Stimulated activated CD4-positive, alpha-beta T cell treated with anti-CD3 and anti-CD28 coated beads, Interleukin-4, amount 100 ng/mL, for 1 hour (primary cell): ENCODE measurements around the gene TNS3.
"Not testable (repeated sequence)": the region's sequence is repeated elsewhere in the genome, so short reads cannot be mapped to it uniquely, and the experiment has no call there.

Source experiments
- DNase-seq: peaks from one replicate; pipeline ENCODE4 v3.0.0-alpha.2; 2020

The TNS3 gene

DNA sequence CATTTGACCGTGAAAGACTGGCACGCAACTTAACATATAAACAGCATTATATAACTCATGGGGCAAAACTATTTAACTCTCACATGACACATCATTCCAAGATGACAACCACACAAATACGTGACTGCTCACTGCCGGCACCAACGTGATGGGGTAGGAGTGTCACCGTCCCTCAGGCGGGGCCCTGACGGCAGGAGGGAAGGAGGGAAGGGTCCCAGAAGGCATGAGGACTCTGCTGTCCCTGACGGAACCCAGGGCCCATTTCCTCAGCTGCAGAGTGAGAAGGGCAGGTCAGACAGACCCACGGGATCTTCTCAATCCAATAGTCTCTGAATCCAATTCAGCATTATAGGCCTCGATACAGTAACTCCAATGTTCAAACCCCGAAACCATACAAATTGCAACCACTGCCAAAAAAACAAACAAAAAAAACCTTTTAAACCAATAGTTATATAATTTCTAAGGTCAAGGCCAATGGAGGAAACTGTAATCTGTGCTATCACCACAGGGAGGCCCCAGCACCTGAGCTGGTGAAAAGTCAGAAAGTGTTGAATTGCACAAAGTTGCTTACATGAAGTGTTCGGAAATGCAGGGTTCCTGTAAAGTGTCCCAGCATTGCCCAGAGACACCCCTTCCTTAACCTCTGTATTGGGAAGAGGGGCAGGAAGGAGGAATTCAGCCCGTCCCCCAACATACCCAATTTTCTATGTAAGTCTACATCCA, 137.4 kb downstream of the TNS3 start:
- DNase-seq = no peak

GRCh38 chr7:47443049-47443448, 138.9 kb downstream of the TNS3 start:
- DNase-seq = no peak

DNA sequence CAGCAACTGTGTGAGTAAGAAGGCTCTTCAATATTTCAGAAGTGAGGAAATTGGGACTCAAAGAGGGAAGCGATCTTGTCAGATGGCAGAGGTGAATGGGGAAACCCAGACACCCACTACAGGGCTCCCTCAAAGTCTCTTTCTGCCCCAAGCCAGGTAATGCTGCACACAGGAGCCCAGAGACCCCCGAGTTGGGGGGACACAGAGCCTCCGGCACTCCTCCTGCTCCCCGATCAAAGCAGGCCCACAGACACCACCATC, 139.4 kb downstream of the TNS3 start:
- DNase-seq = no peak

DNA sequence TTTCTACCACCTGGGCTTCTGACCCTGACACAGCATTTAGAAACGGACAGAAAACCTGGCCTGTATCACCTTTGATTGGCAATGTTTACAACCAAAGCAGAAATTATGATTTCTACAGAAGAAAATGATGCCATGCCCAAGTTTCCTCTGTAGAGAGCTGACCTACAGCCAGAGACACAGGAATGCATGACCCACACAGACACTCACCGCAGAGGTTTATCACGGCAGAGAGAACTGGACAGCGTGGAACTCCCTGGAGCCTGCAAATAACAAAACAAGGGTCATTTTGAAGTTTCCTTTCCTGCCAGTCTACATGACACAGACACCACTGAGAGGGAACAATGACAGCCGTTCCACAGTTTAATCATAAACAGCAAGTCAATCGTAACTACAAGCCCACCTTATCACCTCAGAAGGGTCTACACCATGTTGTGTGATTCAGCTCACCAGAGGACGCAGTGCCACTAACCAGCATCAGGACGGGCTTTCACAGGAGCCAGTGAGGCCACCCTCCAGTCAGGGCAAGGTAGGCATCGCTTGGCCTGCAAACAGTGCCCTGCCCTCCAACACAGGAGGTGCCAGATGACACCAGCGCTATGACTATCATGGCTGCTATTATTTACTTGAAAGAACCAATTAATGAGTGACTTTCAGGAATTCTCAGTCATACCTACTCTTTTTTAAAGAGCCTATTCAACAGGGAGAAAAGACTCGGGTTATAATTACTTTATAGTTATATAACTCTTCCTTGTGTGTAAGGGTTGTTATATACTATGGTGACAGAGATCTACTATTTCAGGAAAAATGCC, 139.9 kb downstream of the TNS3 start:
- no peak for DNase-seq

DNA sequence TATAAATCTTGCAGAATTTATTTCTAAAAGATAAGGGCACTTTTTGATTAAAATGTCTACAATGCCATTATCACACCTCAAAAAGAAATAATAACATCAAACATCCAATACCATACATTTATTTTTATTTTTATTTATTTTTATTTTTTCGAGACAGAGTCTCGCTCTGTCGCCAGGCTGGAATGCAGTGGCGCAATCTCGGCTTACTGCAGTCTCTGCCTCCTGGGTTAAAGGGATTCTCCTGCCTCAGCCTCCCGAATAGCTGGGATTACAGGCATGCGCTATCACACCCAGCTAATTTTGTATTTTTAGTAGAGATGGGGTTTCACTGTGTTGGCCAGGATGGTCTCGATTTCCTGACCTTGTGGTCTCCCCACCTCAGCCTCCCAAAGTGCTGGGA, 140.9 kb downstream of the TNS3 start:
- DNase-seq = not testable (repeated sequence)

- DNase-seq = no peak
Observed at GRCh38 chr7:47440320-47440719, 141.6 kb downstream of the TNS3 start.

GRCh38 chr7:47439181-47439667, 142.7 kb downstream of the TNS3 start:
- no peak for DNase-seq

GRCh38 chr7:47438411-47439029, 143.4 kb downstream of the TNS3 start:
- no peak for DNase-seq

DNA sequence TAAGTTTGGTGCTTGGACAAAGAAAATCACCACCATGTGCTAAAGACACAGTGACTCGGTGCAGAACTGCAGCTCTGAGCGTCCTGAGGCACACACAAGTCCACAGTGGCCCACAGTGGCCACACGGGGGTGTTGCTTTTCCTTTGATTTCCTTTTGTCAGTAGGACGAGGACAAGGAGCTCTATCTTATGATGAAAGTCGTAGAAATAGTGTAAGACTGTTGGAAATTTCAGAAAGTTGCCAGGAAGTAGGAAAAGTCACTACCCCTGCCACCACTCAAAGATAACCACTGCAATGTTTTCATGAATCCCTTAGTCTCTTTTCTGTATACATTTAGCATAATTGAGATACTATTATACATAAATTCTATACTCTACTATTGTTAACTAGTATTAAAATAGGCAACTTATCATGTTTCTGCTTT, 146.0 kb downstream of the TNS3 start:
- DNase-seq = no peak

- DNase-seq = no peak
Observed at GRCh38 chr7:47433564-47433895, 148.4 kb downstream of the TNS3 start.

GRCh38 chr7:47432671-47433563, 149.0 kb downstream of the TNS3 start:
- DNase-seq = no peak

DNA sequence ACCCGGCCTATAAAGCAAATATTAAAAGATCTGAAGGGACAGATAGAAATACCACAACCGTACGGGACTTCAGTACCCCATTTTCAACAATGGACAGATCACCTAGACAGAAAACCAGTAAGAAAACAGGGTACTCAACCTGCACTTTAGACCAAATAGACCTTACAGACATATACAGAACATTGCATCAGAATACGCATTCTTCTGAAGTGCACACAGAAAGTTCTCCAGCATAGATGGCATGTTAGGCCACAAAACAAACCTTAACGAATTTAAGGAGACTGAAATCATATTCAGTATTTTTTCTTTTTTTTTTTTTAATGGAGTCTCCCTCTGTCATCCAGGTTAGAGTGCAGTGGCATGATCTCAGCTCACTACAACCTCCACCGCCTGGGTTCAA, 151.5 kb downstream of the TNS3 start:
- no peak for DNase-seq

- DNase-seq = no peak
Observed at GRCh38 chr7:47428768-47429472, 153.0 kb downstream of the TNS3 start.

GRCh38 chr7:47428052-47428767, 153.7 kb downstream of the TNS3 start:
- DNase-seq = no peak

DNA sequence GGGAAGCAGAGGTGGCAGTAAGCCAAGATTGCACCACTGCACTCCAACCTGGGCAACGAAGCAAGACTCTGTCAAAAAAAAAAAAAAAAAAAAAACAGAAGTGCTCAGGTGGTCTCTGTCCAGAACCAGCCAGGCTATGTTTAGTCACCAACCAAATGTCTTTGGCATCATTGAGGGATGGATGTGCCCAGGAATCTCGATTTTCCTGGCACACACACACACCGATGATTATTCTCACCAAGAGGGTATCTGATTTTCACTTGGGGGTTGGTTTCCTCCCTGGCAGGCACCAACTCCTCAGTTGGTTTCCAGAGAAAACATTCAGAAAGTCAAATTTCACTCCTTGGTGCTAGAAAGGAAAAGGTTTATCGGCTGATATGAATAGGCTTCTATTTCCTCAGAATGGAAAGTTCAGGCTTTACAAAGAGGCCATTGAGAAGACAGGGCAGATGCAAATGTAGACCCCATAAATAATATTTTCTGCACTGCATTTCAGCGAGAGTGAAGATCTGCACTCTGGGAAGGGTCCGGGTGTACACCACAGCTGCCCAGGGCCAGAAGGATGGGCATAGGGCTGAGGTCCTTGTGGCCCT, 154.8 kb downstream of the TNS3 start:
- DNase-seq = no peak

GRCh38 chr7:47424523-47424922, 157.4 kb downstream of the TNS3 start:
- no peak for DNase-seq

DNA sequence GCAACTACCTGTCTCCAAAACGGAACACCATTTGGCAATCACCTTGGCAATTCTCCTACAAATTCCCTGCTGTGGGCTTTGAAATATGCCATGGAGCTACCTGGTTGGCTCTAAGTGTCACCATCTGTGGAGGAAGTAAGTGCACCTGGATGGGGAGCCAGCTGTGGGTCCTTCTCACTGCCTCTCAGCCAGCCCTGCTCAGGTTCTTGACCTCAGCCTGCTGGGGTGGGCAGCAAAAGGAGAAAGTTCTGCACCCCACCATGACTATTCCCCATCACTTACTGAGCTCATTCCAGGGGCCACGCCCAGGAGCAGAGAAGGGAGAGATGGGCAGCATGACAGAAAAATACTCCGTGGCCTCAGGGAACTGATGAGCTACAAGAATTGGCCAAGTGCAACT, 158.7 kb downstream of the TNS3 start:
- no peak for DNase-seq

- no peak for DNase-seq
Observed at GRCh38 chr7:47422611-47423010, 159.3 kb downstream of the TNS3 start.

DNA sequence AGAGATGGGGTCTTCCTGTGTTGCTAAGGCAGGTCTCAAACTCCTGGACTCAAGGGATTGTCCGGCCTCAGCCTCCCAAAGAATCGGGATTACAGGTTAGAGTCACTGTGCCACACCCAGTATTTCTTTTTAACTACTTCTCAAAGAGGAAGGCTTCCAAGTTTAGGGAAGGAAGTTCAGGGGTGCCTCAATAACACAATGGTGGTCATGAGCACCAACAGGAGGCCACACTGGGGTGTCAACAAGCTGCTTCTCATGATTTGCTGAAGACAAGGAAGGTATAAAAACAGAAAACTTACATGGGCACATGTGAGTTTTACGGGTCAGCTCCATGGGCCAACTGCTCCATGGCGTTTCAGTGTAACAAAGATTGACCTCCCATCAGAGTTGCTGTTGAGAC, 160.5 kb downstream of the TNS3 start:
- DNase-seq = no peak

DNA sequence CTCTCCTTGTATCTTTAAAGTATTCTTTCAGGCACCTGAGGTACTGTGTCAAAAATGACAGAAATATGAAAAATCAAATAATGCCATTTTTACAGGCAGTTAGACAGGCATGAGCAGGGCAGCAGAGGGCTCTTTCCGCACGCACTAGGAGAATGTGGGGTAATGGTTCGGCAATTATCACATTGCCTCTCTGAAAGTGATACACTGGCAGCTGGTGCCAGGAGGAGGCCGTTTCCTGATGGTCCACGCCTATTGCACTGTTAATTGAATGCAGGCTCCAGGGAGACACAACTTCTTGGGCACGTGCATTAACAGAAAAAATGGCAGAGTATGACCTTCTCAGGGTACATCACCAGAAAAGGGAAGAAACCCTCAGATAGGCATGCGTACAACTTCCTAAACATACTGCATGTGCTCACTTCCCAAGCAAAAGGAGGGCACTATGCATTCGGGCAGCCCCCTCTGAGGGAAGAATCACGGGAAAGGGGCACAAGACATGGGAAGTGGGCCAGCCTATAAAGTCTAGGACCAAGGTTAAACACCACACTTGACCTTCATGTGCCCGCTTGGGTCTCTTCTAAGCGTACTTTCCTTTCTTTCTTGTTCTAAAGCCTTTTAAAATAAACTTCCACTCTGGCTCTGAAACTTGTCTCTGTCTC, 161.7 kb downstream of the TNS3 start:
- DNase-seq = no peak

DNA sequence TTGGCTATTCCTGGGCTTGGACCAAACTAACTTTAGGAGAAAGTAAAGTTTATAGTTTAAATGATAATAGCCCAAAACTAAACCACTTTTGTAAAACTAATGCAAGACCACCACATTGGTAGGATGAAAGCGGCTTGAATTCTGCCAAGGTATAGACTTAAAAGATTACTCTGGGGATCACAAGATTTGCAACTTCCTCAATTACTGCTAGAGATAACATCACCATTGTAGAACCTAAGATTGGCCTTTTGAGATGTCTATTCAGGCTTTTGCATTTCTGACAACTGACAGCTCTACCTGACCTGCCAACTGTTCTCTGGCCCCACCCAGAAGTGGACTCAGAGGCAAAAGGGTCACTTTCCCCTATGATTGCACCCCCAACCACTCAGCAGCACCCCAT, 162.4 kb downstream of the TNS3 start:
- DNase-seq = no peak
